CD14-positive monocyte (primary cell): ENCODE measurements around the gene NUDCD3. TPM values are rescaled to one million over a fixed set of nuclear protein-coding genes. Genes with fewer than 3 reads are reported as not detected.

Source experiments
- DNase-seq, 3 donors: peaks; one replicate each; pipeline ENCODE4 v3.0.0-alpha.2; 2011 to 2022
- H2AFZ ChIP-seq: 2 replicates; pipeline ENCODE4 v1.6.0; 2012; ENCODE audit warnings: mild to moderate bottlenecking, low read depth, low read length, inconsistent platforms; ENCODE audit not compliant: insufficient read depth, poor library complexity, severe bottlenecking
- H3K27ac ChIP-seq, 2 donors: 1 replicate in 1 of 2; 2 replicates in 1 of 2; pipeline ENCODE4 v1.5.1; 2012 to 2013; ENCODE audit warnings: low read length in 2 of 2, control low read depth in 1 of 2, inconsistent platforms in 1 of 2, low read depth in 1 of 2, mild to moderate bottlenecking in 1 of 2
- H3K27me3 ChIP-seq, 2 donors: one replicate each; pipeline versions ENCODE4 v1.6.0 to v1.6.1; 2011 to 2013; ENCODE audit warnings: low read length in 2 of 2; ENCODE audit not compliant: control insufficient read depth in 2 of 2, insufficient read depth in 2 of 2
- H3K36me3 ChIP-seq, 2 donors: replicated peaks in 1 of 2; 1 replicate in 1 of 2; 2 replicates in 1 of 2; pipeline versions ENCODE4 v1.5.1 to v1.6.1; 2012 to 2013; ENCODE audit warnings: low read length in 2 of 2, control low read depth in 1 of 2, inconsistent platforms in 1 of 2, mild to moderate bottlenecking in 1 of 2; ENCODE audit not compliant: insufficient read depth in 2 of 2, control insufficient read depth in 1 of 2
- H3K4me1 ChIP-seq, 2 donors: 1 replicate in 1 of 2; 2 replicates in 1 of 2; pipeline versions ENCODE4 v1.5.1 to v1.6.1; 2012 to 2013; ENCODE audit warnings: low read length in 2 of 2, control low read depth in 1 of 2, inconsistent platforms in 1 of 2, mild to moderate bottlenecking in 1 of 2, moderate library complexity in 1 of 2; ENCODE audit not compliant: insufficient read depth in 2 of 2, control insufficient read depth in 1 of 2
- H3K4me2 ChIP-seq: replicated peaks from 2 replicates; pipeline ENCODE3; 2012; ENCODE audit warnings: low read length, moderate library complexity, mild to moderate bottlenecking; ENCODE audit not compliant: poor library complexity, severe bottlenecking; ENCODE audit errors: extremely low read depth
- H3K4me3 ChIP-seq, 3 experiments: fragments of 200-600 bp in 1 of 3; sonication (generic) in 1 of 3; replicated peaks in 1 of 3; 1 replicate in 2 of 3; 2 replicates in 1 of 3; pipeline ENCODE4 v1.5.1; 2011 to 2013; ENCODE audit warnings: low read length in 3 of 3, mild to moderate bottlenecking in 3 of 3, control low read depth in 2 of 3, low read depth in 2 of 3, inconsistent platforms in 1 of 3, moderate library complexity in 1 of 3
- H3K79me2 ChIP-seq: 2 replicates; pipeline ENCODE4 v1.6.0; 2012; ENCODE audit warnings: mild to moderate bottlenecking, control low read depth, inconsistent platforms, low read length, moderate library complexity; ENCODE audit not compliant: insufficient read depth
- H3K9ac ChIP-seq: 2 replicates; pipeline ENCODE4 v1.6.0; 2017; ENCODE audit warnings: low read length, mild to moderate bottlenecking; ENCODE audit not compliant: insufficient read depth, poor library complexity, severe bottlenecking
- H3K9me3 ChIP-seq, 2 donors: replicated peaks in 1 of 2; 1 replicate in 1 of 2; 2 replicates in 1 of 2; pipeline versions ENCODE4 v1.5.1 to v1.6.1; 2012 to 2013; ENCODE audit warnings: low read length in 2 of 2, control low read depth in 1 of 2; ENCODE audit not compliant: control insufficient read depth in 1 of 2, insufficient read depth in 1 of 2
- H4K20me1 ChIP-seq: 2 replicates; pipeline ENCODE4 v1.6.0; 2012; ENCODE audit warnings: mild to moderate bottlenecking, low read length, control low read depth, moderate library complexity; ENCODE audit not compliant: insufficient read depth
- H3K27ac Mint-ChIP-seq, 7 donors: one replicate each; pipeline ENCODE4 v1.8.0; 2020; ENCODE audit warnings: mild to moderate bottlenecking in 7 of 7, mixed read lengths in 7 of 7, moderate library complexity in 6 of 7, inconsistent platforms in 2 of 7
- H3K27me3 Mint-ChIP-seq, 3 donors: one replicate each; pipeline ENCODE4 v1.8.0; 2021 to 2022; ENCODE audit warnings: low read depth in 3 of 3, mild to moderate bottlenecking in 3 of 3, mixed read lengths in 3 of 3, moderate library complexity in 3 of 3, inconsistent platforms in 1 of 3
- H3K36me3 Mint-ChIP-seq, 2 donors: one replicate each; pipeline ENCODE4 v1.8.0; 2020; ENCODE audit warnings: mixed read lengths in 2 of 2, inconsistent platforms in 1 of 2, mild to moderate bottlenecking in 1 of 2
- H3K4me1 Mint-ChIP-seq: one replicate; pipeline ENCODE4 v1.8.0; 2020; ENCODE audit warnings: mild to moderate bottlenecking, mixed read lengths
- H3K4me3 Mint-ChIP-seq, 2 donors: one replicate each; pipeline ENCODE4 v1.8.0; 2020; ENCODE audit warnings: mild to moderate bottlenecking in 2 of 2, mixed read lengths in 2 of 2, moderate library complexity in 1 of 2
- H3K9me3 Mint-ChIP-seq, 7 donors: one replicate each; pipeline ENCODE4 v1.8.0; 2020 to 2022; ENCODE audit warnings: mixed read lengths in 7 of 7, mild to moderate bottlenecking in 6 of 7, moderate library complexity in 6 of 7, inconsistent platforms in 2 of 7
- CTCF ChIP-seq: fragments of 200-600 bp; IDR thresholded peaks from one replicate; pipeline ENCODE4 v1.8.0; 2022; ENCODE audit warnings: antibody characterized with exemption, mild to moderate bottlenecking
- WGBS: methylation state at CpG from one replicate; pipeline ENCODE4 v1.1.5; 2013; ENCODE audit warnings: missing lambda C conversion rate; ENCODE audit not compliant: insufficient coverage; 5-methylcytosine and 5-hydroxymethylcytosine counted together
- intact Hi-C, 2 donors: fragments of 100-400 bp; cut with micrococcal nuclease; formaldehyde crosslinking; loops; one replicate each; pipeline versions ENCODE4 v1.15.0 to v1.15.1; 2023
- polyA plus RNA-seq, 3 donors: library from polyadenylated mRNA; depleted of rRNA in 1 of 3; unstranded in 2 of 3; stranded (reverse) in 1 of 3; fragments of 300-500 nt in 2 of 3; fragments of >200 nt in 1 of 3; fragmentation: Illumina TruSeq in 2 of 3; gene quantifications; 1 replicate in 2 of 3; 2 replicates in 1 of 3; pipeline ENCODE4 v1.2.3, GENCODE V29; 2012 to 2021

NUDCD3 gene
- polyA plus RNA-seq, 3 donors = 13.6 to 26.5 (median 21.6) TPM

- Histone ChIP-seq H3K27me3 (no peaks in the 10 kb centered on the region), H3K4me2 (no peak overlapping the region), H4K20me1 (peaks cover 33% of the 10 kb centered on the region), H3K4me1 (no peaks in the 10 kb centered on the region), H2AFZ (no peak overlapping the region), H3K4me3 (no peak overlapping the region), H3K9ac (no peak overlapping the region), H3K27ac (no peak overlapping the region), H3K36me3 (peaks cover 49 to 93% of the 10 kb centered on the region in 2 donors), H3K9me3 (no peaks in the 10 kb centered on the region), H3K79me2 (peaks cover 53% of the 10 kb centered on the region)
- DNase-seq = no peak
- no peak overlapping the region for H3K4me3 Mint-ChIP-seq
- no peak for TF ChIP-seq CTCF
- H3K9me3 Mint-ChIP-seq = peaks cover 0 to 1% (median 0%) of the 10 kb centered on the region in 7 donors
- H3K27ac Mint-ChIP-seq = peak overlapping the region in 3 of 7 donors; percentile 7 to 80 (median 39)
- WGBS = 100% methylated on average over 2 of the region's 5 CpGs
- H3K4me1 Mint-ChIP-seq = peaks cover 6% of the 10 kb centered on the region
- intact Hi-C loops = no loop called here
- peaks cover 60 to 84% of the 10 kb centered on the region in 2 donors for H3K36me3 Mint-ChIP-seq
- no peaks in the 10 kb centered on the region for H3K27me3 Mint-ChIP-seq
Observed at GRCh38 chr7:44470628-44471245, 19.7 kb downstream of the NUDCD3 start.

GRCh38 chr7:44470135-44470479, 20.4 kb downstream of the NUDCD3 start:
- H4K20me1 ChIP-seq = peaks cover 33% of the 10 kb centered on the region
- Mint-ChIP-seq H3K27me3 (no peaks in the 10 kb centered on the region), H3K4me3 (no peak overlapping the region), H3K27ac (peak overlapping the region in 1 of 7 donors; percentile 7), H3K36me3 (peaks cover 62 to 85% of the 10 kb centered on the region in 2 donors), H3K4me1 (peaks cover 6% of the 10 kb centered on the region), H3K9me3 (peaks cover 0 to 1% (median 0%) of the 10 kb centered on the region in 7 donors)
- 100% methylated on average over 2 of the region's 2 CpGs for WGBS
- H3K9me3 ChIP-seq = no peaks in the 10 kb centered on the region
- no peak for DNase-seq
- H3K4me2 ChIP-seq = no peak overlapping the region
- H3K27ac ChIP-seq = no peak overlapping the region
- no peak overlapping the region for H3K9ac ChIP-seq
- intact Hi-C loops = no loop called here
- H3K79me2 ChIP-seq = peaks cover 50% of the 10 kb centered on the region
- no peaks in the 10 kb centered on the region for H3K4me1 ChIP-seq
- H3K27me3 ChIP-seq = no peaks in the 10 kb centered on the region
- H3K4me3 ChIP-seq = no peak overlapping the region
- H3K36me3 ChIP-seq = peaks cover 45 to 95% of the 10 kb centered on the region in 2 donors
- TF ChIP-seq CTCF = no peak
- no peak overlapping the region for H2AFZ ChIP-seq
